HG03575 (cell line): Measurements from ENCODE around the gene IFRD2.

Experiments used
- ATAC-seq: cut with Tn5 transposase; IDR thresholded peaks from one replicate; pipeline ENCODE4 v1.9.1; 2021; ENCODE audit not compliant: unreplicated experiment, insufficient number of reproducible peaks, low FRiP score; ENCODE audit errors: extremely low read depth

The IFRD2 gene, protein sequence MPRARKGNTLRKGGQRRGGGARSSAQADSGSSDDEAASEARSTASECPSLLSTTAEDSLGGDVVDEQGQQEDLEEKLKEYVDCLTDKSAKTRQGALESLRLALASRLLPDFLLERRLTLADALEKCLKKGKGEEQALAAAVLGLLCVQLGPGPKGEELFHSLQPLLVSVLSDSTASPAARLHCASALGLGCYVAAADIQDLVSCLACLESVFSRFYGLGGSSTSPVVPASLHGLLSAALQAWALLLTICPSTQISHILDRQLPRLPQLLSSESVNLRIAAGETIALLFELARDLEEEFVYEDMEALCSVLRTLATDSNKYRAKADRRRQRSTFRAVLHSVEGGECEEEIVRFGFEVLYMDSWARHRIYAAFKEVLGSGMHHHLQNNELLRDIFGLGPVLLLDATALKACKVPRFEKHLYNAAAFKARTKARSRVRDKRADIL

DNA sequence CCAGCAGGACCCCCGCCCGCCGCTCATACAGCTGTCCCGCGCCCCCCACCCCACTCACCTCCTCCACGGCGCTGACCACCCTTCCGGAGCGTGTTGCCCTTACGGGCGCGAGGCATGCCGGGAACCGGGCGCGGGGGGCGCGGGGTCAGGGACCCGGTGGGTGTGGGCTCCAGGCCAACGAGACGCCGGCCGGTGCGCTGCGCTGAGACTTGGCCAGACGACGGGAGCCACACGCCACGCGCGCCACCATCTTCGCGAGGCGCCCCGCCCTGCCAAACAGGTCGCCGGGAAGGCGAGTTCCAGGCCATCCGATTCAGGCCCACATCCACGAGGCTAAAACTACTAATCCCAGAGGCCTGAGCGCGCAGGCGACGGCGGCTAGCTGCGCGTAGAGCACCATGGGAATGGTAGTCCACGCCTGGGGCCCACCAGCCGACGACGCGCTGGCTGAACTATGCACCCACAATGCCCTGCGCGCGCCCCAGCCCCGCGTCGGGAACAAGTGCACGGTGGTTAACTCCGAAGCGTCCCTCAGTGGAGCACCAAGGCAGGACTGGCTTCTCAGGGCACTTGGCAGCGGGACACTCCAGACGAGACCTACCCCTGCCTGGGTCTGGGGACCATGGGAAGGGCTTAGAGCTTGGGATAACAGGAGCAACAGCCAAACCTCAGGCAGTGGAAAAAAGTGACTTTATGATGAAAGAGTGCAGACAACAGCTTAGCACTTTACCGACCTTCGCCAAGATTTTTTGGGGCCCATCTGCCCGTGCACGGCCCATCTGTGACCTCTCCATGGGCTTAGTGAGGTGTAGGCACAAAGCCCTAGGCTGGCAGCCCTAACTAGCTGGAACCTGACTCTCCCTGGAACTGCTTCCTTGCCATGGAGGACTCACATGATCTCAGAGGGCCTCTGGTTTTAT, at the start of gene IFRD2:
Gene IFRD2, minus strand, starts transcription at position 271 of the 920 bp plus-strand sequence. Its CDS starts 155 bp downstream, at position 116.
- peak; percentile 58 for ATAC-seq

DNA sequence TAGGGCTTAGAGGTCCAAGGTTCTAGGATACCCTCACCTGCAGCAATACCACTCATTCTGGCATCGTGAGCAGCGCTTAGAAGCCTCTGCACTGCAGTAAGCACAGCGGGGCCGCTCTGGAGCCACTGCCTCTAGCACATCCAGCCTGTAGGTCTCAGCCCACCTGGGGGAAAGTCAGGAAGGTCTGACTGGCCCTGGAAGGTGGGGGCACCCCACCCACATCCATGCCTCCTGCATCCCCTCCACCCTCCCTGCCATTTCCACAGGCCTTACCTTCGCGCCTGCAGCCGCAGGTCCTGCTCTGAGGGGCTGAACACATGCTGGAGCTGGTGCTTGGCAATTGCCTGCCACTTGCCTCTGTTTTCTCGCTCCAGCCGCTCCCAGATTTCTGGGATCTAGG, 49.3 kb upstream of the IFRD2 start:
- ATAC-seq, result no peak

DNA sequence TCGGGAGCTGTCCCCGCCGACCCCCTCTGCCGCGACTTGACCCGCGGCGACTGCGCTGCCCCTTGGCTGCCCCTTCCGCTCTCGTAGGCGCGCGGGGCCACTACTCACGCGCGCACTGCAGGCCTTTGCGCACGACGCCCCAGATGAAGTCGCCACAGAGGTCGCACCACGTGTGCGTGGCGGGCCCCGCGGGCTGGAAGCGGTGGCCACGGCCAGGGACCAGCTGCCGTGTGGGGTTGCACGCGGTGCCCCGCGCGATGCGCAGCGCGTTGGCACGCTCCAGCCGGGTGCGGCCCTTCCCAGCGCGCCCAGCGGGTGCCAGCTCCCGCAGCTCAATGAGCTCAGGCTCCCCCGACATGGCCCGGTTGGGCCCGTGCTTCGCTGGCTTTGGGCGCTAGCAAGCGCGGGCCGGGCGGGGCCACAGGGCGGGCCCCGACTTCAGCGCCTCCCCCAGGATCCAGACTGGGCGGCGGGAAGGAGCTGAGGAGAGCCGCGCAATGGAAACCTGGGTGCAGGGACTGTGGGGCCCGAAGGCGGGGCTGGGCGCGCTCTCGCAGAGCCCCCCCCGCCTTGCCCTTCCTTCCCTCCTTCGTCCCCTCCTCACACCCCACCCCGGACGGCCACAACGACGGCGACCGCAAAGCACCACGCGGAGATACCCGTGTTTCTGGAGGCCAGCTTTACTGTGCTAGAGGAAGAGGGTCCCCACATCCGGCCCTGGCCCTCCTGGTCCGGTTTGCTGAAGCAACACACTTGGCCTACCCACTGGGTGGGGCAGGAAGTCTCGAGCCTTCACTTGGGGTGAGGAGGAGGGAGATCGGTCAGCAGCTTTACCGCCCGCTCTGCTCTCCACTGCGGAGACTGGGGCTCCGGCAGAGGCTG, 48.5 kb upstream of the IFRD2 start, which contains the start of gene RASSF1:
Gene RASSF1, minus strand, starts transcription at position 389 of the 882 bp plus-strand sequence. Its CDS starts 31 bp downstream, at position 358.
- no peak for ATAC-seq

DNA sequence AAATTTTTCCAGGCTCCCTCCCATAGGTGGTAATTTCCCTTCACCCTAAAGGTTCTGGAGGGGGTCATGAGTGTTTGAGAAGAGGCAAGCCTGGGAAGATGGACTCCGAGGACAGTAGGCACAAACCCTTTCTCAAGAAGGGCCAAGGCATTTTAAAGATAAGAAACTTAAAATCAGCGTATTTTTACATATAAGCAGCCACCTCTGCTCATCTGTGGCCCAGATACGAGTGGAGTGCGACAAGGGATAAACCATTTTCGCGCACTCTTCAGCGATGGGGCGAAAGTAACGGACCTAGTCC, 47.9 kb upstream of the IFRD2 start:
- no peak for ATAC-seq

DNA sequence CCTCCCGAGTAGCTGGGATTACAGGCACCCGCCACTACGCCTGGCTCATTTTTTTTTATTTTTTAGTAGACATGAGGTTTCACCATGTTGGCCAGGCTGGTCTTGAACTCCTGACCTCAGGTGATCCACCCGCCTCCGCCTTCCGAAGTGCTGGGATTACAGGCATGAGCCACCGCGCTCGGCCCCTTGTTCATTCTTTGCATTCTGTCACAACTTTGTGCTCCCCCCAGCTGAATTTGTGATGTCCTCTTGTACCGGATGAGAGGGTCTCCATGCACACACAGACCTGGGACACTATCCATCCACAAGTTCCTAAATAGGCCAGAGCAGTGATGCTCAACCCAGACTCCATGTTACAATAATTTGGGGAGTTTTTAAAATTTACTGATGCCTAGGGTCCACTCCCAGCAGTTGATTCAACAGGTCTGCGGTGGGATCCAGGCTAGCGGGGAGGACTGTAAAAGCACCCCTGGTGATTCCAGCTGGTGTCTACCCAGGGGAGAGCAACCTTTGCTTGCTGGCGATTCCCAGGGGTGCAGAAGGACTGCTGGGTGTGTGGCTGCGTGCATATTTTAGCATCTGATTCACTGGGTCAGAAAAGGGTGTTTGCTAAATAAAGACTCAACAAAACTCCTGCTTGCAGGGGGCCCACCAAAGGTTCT, 47.4 kb upstream of the IFRD2 start:
- ATAC-seq, result no peak

DNA sequence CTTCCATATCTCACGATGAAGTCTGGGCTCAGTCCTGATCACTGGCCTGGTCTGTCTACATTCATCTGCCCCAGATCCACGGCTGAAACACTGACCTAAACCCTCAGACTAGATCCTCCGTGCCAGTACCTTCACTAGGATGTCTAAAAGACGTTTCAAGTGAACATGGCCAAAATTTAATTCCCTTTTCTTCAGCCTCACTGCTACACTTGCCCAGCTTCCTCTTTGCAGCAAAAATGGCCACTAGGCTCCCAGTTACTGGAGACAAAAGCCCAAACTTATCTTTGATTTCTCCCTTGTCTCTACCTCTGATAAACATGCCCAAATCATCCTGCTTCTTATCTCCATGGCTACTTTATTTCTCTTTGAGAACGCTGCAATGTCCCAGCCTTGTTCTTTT, 46.7 kb upstream of the IFRD2 start:
- no peak for ATAC-seq

DNA sequence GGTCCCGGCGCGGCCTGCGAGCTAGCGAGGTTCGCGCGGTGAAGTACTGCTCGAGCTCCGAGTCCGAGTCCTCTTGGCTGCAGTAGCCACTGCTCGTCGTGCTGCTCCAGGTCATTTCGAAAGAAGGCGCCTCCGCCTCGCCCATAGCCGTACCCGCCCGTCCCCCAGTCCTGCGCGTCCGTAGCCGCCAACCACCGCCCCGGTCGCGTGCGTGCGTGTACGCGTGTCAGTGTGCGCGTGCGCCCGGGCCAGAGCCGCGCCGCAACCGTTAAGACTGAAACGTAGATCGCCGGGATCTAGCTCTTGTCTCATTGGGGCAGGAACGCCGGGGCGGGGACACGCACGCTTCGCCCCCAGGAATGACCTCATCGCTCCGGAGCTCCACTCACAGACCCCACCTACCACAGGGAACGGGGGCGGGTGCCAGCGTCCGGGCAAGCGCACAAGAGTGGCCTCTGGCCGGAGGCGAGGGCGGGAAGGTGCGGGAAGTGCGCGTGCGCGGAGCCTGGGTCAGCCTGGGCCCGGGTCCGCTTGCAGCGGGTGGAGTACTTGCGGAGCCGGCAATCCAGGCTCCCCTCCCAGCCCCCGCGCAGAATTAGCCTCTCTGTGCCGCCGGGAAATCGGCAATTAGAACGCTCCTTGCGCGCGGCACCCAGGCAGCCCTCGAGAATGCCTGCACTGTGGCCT, 45.1 kb upstream of the IFRD2 start:
- ATAC-seq, result peak; percentile 33

DNA sequence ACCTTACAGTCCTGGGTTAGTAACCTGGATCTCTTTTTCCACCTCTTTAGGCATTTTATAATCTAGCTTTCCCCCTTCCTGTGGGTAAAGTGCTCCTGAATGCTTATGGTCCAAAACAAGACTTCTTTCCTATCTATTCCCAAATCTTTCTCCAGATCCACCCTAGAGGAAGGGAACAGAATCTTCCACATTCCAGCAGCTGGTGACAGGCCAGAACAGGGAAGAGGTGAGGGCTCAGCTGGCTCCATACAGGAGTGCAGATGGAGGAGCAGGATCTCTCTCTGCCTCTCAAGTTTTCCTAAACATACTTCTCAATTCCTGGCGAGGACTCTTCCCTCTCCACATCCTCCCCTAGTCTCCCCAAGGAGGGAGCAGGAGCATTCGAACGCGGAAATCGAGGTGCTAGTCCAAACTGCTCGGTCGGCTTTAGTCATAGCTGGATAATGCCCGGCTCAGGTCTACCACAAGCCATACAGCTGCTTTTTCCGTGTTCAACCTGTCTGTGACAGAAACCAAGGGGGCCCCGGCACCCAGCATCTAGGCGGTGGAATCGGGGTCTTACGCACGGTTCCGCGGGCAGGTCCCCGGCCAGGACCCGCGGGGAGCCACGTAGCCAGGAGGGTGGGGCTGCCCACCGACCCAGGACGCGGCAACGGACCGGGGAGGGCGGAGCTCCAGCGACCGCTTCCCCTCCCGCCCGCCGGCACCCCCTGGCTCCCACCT, 44.4 kb upstream of the IFRD2 start:
- peak; percentile 13 for ATAC-seq

DNA sequence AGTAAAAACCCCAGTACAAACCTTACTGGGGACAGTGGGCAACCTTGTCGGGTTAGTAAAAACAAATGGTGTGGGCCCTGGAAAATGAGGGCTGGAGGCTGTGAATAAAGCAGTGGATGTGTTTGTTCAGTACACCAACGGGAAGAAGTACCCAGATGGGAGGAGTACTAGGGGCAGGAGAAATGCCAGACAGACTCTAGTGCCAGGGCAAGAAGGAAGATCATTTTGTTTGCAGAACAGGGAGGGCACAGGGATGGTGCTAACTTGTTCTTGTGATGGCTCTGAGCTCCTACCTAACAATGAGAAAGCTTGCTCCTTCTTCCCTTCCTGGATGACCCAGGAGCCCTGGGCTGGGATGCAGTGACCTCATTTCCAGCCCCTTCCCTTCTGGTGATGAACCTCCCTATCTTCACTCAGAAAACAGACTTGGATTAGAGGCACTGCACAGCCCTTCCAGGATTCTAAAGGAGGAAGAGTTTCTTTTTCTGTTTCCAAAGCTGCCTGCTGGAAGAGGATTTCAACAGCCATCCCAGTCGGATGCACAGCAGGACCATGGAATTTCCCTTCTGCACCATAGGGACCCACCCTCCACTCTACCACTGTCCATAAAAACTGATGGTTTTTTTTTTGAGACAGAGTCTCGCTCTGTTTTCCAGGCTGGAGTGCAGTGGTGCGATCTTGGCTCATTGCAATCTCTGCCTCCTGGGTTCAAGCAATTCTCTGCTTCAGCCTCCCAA, 42.3 kb upstream of the IFRD2 start:
- no peak for ATAC-seq

DNA sequence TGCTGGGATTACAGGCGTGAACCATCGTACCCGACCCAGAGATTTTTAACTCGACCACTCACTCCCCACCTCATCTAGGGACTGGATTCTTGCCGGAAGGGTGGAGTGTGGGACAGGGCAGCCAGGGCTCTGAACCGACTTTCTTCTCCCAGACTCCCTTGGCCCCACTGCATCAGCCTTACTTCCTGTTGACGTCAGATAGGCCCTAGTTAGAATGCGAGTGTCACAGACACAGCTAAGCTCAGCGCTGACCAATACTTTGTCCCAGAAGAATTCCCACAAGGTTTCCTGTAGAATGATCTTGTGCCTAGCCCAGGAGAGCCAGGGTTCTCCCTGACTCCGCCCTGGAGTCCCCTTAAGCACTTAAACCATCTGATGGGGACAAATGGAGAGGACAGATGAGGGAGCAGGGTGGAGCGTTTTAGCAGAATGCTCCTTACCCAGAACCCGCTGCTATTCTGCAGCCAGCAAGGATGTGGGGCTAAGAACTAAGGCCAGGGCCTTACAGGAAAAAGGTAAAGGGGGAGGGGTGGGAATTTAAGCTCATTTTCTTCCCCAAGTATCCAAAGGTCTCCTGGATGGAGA, 41.6 kb upstream of the IFRD2 start:
- ATAC-seq, result no peak

DNA sequence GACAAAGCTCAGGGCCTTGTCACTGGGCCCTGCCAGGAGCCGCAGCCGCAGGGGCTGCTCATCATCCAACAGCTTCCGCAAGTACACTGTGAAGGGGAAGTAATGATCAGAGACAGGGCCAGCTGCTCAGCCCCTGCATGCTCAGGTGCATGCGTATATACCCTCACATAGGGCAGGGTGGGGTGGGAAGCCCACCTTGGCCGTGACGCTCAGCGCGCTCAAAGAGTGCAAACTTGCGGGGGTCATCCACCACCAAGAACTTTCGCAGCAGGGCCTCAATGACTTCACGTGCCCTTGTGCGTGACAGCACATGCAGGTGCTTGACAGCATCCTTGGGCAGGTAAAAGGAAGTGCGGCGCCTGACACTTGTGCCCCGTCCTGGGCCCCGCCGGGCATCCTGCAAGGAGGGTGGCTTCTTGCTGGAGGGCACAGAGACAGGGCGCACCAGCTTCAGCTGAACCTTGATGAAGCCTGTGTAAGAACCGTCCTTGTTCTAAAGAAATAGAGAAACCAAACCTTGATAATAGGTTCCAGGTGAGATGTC, 39.2 kb upstream of the IFRD2 start:
- no peak for ATAC-seq

DNA sequence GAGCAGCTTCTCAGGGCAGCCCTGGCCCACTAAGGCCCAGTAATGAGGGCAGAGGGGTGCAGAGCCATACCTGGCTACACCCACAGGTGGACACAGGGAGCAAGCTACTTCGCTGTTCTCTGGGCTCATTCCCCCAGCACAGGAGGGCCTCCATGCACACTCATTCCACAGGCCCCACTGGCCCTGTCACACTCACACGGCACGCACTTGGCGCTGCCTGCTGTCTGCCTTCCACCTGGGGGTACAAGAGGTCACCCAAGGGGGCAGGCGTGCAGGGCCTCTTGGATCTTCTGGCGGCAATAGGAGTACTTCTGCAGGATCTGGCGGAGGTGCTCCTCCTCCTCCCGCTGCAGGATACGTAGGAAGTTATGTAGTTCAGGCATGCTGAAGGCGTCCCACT, 38.1 kb upstream of the IFRD2 start:
- ATAC-seq, result no peak

DNA sequence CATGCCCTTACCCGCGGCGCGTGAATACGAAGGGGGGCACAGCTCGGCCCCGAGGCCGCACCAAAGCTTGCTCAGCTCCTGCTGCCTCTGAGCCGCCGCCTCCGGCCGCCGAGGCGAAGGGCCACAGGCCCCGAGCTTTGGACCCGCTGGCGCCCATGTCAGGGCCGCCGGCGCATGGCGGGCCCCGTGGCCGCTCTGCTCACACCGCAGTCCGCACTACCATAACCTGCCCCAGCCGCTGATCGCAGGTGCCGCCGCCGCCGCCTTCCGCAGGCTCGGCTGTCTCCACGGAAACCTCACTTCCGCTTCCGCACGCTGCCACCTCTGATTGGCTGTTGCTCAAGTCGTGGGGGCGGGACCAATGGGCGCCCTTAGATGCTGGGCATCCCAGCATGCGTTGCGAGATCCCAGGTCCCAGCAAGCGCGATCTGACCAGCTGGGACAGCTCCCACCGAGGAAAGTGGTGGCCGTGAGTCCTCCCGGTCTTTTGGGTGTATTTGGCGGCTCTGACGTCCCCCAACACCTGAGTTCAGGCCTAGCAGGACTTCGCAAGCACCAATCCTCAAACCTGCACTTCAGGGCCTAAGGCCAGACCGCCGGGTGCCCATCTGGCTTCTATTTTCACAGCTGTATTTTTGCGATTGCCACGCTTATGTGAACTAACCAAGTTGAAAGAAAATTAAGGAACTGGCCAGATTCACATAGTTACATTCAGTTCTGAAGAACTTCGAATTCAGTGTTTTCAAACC, 35.9 kb upstream of the IFRD2 start, which contains the start of gene TUSC2:
Gene TUSC2, minus strand, starts transcription at position 281 of the 749 bp plus-strand sequence. Its CDS starts 124 bp downstream, at position 157.
- ATAC-seq, result peak; percentile 38

DNA sequence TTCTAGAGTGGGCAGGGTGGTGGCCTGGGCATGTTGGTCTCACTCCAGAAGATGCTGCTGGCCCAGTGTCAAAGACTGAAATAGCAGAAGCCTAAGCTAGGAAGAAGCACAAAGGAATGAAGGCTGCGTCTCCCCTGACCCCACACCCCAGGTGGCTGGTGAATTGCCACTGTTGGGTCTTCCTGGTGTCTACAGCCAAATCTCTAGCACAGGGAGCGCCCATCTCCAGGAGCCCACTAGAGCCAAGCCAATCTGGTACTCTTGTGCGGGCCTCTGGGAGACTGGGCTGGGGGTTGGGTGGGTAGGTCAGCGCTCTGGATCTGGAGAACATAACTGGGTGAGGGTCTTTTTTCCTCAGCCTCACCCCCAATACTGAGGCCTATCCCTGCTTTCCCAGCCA, 34.9 kb upstream of the IFRD2 start:
- no peak for ATAC-seq

DNA sequence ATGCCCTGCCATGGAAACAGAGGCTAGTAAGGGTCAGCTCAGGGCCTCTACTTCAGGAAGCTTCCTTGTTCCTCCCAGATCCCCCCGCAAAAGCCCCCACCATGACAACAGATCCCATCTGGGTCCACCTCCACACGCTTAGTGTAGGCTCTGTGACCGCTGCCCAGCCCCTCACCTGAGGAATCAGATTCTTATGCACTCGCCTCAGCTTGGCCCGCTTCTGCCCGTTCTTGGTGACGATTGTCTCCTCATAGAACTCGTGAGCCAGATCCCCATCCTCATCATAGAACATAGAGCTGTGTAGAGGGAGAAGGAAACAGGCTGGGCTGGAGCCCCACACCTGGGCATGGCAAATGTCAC, 33.9 kb upstream of the IFRD2 start:
- ATAC-seq, result no peak
